GM21528 (cell line): Measurements from ENCODE around the gene TMC2.
"Not testable (repeated sequence)": the region's sequence is repeated elsewhere in the genome, so short reads cannot be mapped to it uniquely, and the experiment has no call there.

Experiments
- ATAC-seq: cut with Tn5 transposase; IDR thresholded peaks from one replicate; pipeline ENCODE4 v1.9.1; 2021; ENCODE audit warnings: mild to moderate bottlenecking, moderate library complexity; ENCODE audit not compliant: unreplicated experiment, low FRiP score

TMC2 gene

GRCh38 chr20:2536560-2536986 is at the start of gene TMC2:
Gene TMC2 (plus strand): TSS chr20:2536573. CDS start chr20:2536622, 49 bp downstream.
- ATAC-seq, result no peak

- not testable (repeated sequence) for ATAC-seq
Measured at GRCh38 chr20:2502808-2503384, 33.5 kb upstream of the TMC2 start.

- not testable (repeated sequence) for ATAC-seq
Measured at GRCh38 chr20:2504803-2505202, 31.6 kb upstream of the TMC2 start.

- ATAC-seq, result not testable (repeated sequence)
Measured at GRCh38 chr20:2506426-2506825, 29.9 kb upstream of the TMC2 start.

GRCh38 chr20:2507464-2507863 is 28.9 kb upstream of the TMC2 start:
- no peak for ATAC-seq

- ATAC-seq, result no peak
Measured at GRCh38 chr20:2507875-2508630, 28.3 kb upstream of the TMC2 start.

- peak; percentile 96 for ATAC-seq
Measured at GRCh38 chr20:2508631-2509467, 27.5 kb upstream of the TMC2 start, which contains the start of gene ZNF343. Gene ZNF343 (minus strand): TSS chr20:2508915. CDS start chr20:2493895, 15,020 bp downstream.

- ATAC-seq, result no peak
Measured at GRCh38 chr20:2509468-2509781, 26.9 kb upstream of the TMC2 start.

GRCh38 chr20:2509794-2510193 is 26.6 kb upstream of the TMC2 start:
- no peak for ATAC-seq

GRCh38 chr20:2515203-2515602 is 21.2 kb upstream of the TMC2 start:
- ATAC-seq, result no peak

GRCh38 chr20:2516399-2516798 is 20.0 kb upstream of the TMC2 start:
- ATAC-seq, result no peak

- ATAC-seq, result no peak
Measured at GRCh38 chr20:2518096-2518495, 18.3 kb upstream of the TMC2 start.

- no peak for ATAC-seq
Measured at GRCh38 chr20:2518558-2518957, 17.8 kb upstream of the TMC2 start.

GRCh38 chr20:2519115-2519809 is 17.1 kb upstream of the TMC2 start:
- no peak for ATAC-seq

- ATAC-seq, result no peak
Measured at GRCh38 chr20:2520617-2521016, 15.8 kb upstream of the TMC2 start.

- no peak for ATAC-seq
Measured at GRCh38 chr20:2521369-2522305, 14.7 kb upstream of the TMC2 start.

- ATAC-seq, result not testable (repeated sequence)
Measured at GRCh38 chr20:2522826-2523429, 13.4 kb upstream of the TMC2 start.

- ATAC-seq, result peak; percentile 68
Measured at GRCh38 chr20:2523919-2524708, 12.3 kb upstream of the TMC2 start.
